NCI-H2196 treated with DMSO at 0.1 percent for 48 hours (cell line): ENCODE results near the gene COQ8B.
A peak's percentile ranks its signal among the peaks of the same experiment; 100 is the strongest.

Experiments
- DNase-seq: peaks from one replicate; lab custom pipeline; 2025; ENCODE audit not compliant: unreplicated experiment; lab: John Stamatoyannopoulos, UW

COQ8B gene

GRCh38 chr19:40691421-40692211 is 25.1 kb downstream of the COQ8B start:
- DNase-seq: peak; percentile 67

- DNase-seq: peak; percentile 80
Observed at GRCh38 chr19:40690693-40691420, 25.8 kb downstream of the COQ8B start.

- DNase-seq: no peak
Observed at GRCh38 chr19:40690050-40690692, 26.5 kb downstream of the COQ8B start, which contains the start of gene NUMBL. Gene NUMBL, minus strand, starts transcription at chr19:40690651. Its CDS starts 168 bp downstream, at chr19:40690483.

GRCh38 chr19:40689339-40690049 is 27.2 kb downstream of the COQ8B start:
- no peak for DNase-seq

GRCh38 chr19:40688987-40689338 is 27.7 kb downstream of the COQ8B start:
- DNase-seq: no peak

- DNase-seq: no peak
Observed at GRCh38 chr19:40688309-40688708, 28.4 kb downstream of the COQ8B start.

- no peak for DNase-seq
Observed at GRCh38 chr19:40687525-40688016, 29.1 kb downstream of the COQ8B start.

- no peak for DNase-seq
Observed at GRCh38 chr19:40686882-40687524, 29.7 kb downstream of the COQ8B start.

- no peak for DNase-seq
Observed at GRCh38 chr19:40685563-40685962, 31.1 kb downstream of the COQ8B start.

- DNase-seq: no peak
Observed at GRCh38 chr19:40685016-40685526, 31.6 kb downstream of the COQ8B start.

GRCh38 chr19:40684280-40684679 is 32.4 kb downstream of the COQ8B start:
- DNase-seq: no peak

- DNase-seq: no peak
Observed at GRCh38 chr19:40683437-40683836, 33.2 kb downstream of the COQ8B start.

- no peak for DNase-seq
Observed at GRCh38 chr19:40682431-40682964, 34.2 kb downstream of the COQ8B start.

- no peak for DNase-seq
Observed at GRCh38 chr19:40681039-40681438, 35.6 kb downstream of the COQ8B start.

- no peak for DNase-seq
Observed at GRCh38 chr19:40677156-40677555, 39.5 kb downstream of the COQ8B start.

GRCh38 chr19:40674291-40674690 is 42.4 kb downstream of the COQ8B start:
- peak; percentile 24 for DNase-seq

- no peak for DNase-seq
Observed at GRCh38 chr19:40673397-40673796, 43.3 kb downstream of the COQ8B start.

- DNase-seq: no peak
Observed at GRCh38 chr19:40672573-40673299, 44.0 kb downstream of the COQ8B start.

- DNase-seq: no peak
Observed at GRCh38 chr19:40672038-40672437, 44.6 kb downstream of the COQ8B start.
